Smooth muscle cell (in vitro differentiated cells): ENCODE results near the gene SLC35F2. TPM values are rescaled to one million over a fixed set of nuclear protein-coding genes. Genes with fewer than 3 reads are reported as not detected.
"Not testable (repeated sequence)": the region's sequence is repeated elsewhere in the genome, so short reads cannot be mapped to it uniquely, and the experiment has no call there.

Source experiments
- DNase-seq: peaks from one replicate; lab custom pipeline; 2025; ENCODE audit not compliant: unreplicated experiment; lab: John Stamatoyannopoulos, UW
- H2AFZ ChIP-seq: fragments of 200-600 bp; sonication (generic); 2 replicates; pipeline ENCODE4 v1.6.0; 2016; ENCODE audit warnings: antibody characterized with exemption, low read depth, mild to moderate bottlenecking
- H3F3A ChIP-seq: fragments of 200-600 bp; sonication (generic); 2 replicates; pipeline ENCODE4 v1.6.0; 2017; ENCODE audit warnings: antibody characterized with exemption, low read depth
- H3K27ac ChIP-seq: fragments of 200-600 bp; sonication (generic); 2 replicates; pipeline ENCODE4 v1.5.1; 2016; ENCODE audit warnings: low read depth, mild to moderate bottlenecking
- H3K27me3 ChIP-seq: fragments of 200-600 bp; sonication (generic); 2 replicates; pipeline ENCODE4 v1.6.1; 2016; ENCODE audit warnings: low read depth, mild to moderate bottlenecking
- H3K36me3 ChIP-seq: fragments of 200-600 bp; sonication (generic); 2 replicates; pipeline ENCODE4 v1.5.1; 2016; ENCODE audit warnings: low read depth
- H3K4me1 ChIP-seq: fragments of 200-600 bp; sonication (generic); 2 replicates; pipeline ENCODE4 v1.5.1; 2016; ENCODE audit warnings: low read depth
- H3K4me2 ChIP-seq: fragments of 200-600 bp; sonication (generic); 2 replicates; pipeline ENCODE4 v1.6.0; 2016; ENCODE audit warnings: mild to moderate bottlenecking
- H3K4me3 ChIP-seq: fragments of 200-600 bp; sonication (generic); 2 replicates; pipeline ENCODE4 v1.5.1; 2016; ENCODE audit warnings: mild to moderate bottlenecking
- H3K79me2 ChIP-seq: fragments of 200-600 bp; sonication (generic); 2 replicates; pipeline ENCODE4 v1.6.0; 2016; ENCODE audit warnings: low read depth, mild to moderate bottlenecking
- H3K9ac ChIP-seq: fragments of 200-600 bp; sonication (generic); 2 replicates; pipeline ENCODE4 v1.6.0; 2016; ENCODE audit warnings: low read depth
- H3K9me3 ChIP-seq: fragments of 200-600 bp; sonication (generic); replicated peaks from 2 replicates; pipeline ENCODE4 v1.5.1; 2016; ENCODE audit warnings: low read depth
- H4K20me1 ChIP-seq: fragments of 200-600 bp; sonication (generic); 2 replicates; pipeline ENCODE4 v1.6.0; 2016; ENCODE audit warnings: low read depth
- CTCF ChIP-seq: fragments of 200-600 bp; sonication (generic); IDR thresholded peaks from 2 replicates; pipeline ENCODE4 v1.5.1; 2017; ENCODE audit warnings: borderline replicate concordance, mild to moderate bottlenecking, antibody characterized with exemption; ENCODE audit not compliant: insufficient read depth, poor library complexity, severe bottlenecking
- WGBS: methylation state at CpG from one replicate; pipeline ENCODE4 v1.1.7; 2016; ENCODE audit warnings: low lambda C conversion rate; 5-methylcytosine and 5-hydroxymethylcytosine counted together
- polyA plus RNA-seq: library from polyadenylated mRNA; unstranded; fragments of >200 nt; fragmentation: Nextera tagmentation; extraction: Ambion mirVana; gene quantifications from 2 replicates; pipeline ENCODE4 v1.2.1, GENCODE V29; 2016
- total RNA-seq: library from RNA; depleted of rRNA; stranded (reverse); fragments of >200 nt; gene quantifications from 2 replicates; pipeline ENCODE4 v1.2.3, GENCODE V29; 2014

The SLC35F2 gene
- total and polyA plus RNA-seq, 2 experiments from 2014 or later, result 2.4 to 7.8 TPM

DNA sequence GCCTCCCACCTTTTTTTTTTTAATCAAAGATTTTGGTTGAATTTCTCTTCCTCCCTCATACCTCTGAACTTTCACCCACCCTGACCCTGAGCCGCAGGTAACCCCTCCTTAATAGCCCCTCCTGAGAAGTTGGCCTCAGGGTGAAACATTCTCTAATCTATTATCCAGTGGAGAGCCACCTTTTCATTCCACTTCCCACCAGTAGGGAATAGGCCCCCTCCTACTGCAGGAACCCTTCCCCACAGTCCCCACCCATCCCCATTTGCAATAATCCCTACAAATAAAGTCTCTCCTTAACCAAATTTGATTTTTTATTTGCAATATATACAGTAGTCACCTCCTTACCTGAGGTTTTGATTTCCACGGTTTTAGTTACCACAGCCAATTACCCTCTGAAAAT, 2.1 kb upstream of the SLC35F2 start:
- Histone ChIP-seq H3K9me3 (no peaks in the 10 kb centered on the region), H4K20me1 (no peaks in the 10 kb centered on the region), H3K4me1 (peaks cover 10% of the 10 kb centered on the region), H3F3A (peaks cover 5% of the 10 kb centered on the region), H3K36me3 (no peaks in the 10 kb centered on the region), H3K9ac (no peak overlapping the region), H3K4me3 (no peak overlapping the region), H3K4me2 (no peak overlapping the region), H3K79me2 (no peaks in the 10 kb centered on the region), H3K27ac (no peak overlapping the region), H3K27me3 (peaks cover 14% of the 10 kb centered on the region), H2AFZ (no peak overlapping the region)
- WGBS, result 75% methylated on average over 2 of the region's 2 CpGs
- no peak for TF ChIP-seq CTCF
- no peak for DNase-seq

- not testable (repeated sequence) for H3F3A ChIP-seq, DNase-seq, H4K20me1 ChIP-seq, H2AFZ ChIP-seq, H3K36me3 ChIP-seq, H3K9ac ChIP-seq, H3K79me2 ChIP-seq, H3K4me3 ChIP-seq, H3K4me2 ChIP-seq, H3K9me3 ChIP-seq, H3K27ac ChIP-seq
- H3K4me1 ChIP-seq, result peaks cover 10% of the 10 kb centered on the region
- peaks cover 14% of the 10 kb centered on the region for H3K27me3 ChIP-seq
- 76% methylated on average over 15 of the region's 15 CpGs for WGBS
Measured at GRCh38 chr11:107860240-107860620, 1.6 kb upstream of the SLC35F2 start.

DNA sequence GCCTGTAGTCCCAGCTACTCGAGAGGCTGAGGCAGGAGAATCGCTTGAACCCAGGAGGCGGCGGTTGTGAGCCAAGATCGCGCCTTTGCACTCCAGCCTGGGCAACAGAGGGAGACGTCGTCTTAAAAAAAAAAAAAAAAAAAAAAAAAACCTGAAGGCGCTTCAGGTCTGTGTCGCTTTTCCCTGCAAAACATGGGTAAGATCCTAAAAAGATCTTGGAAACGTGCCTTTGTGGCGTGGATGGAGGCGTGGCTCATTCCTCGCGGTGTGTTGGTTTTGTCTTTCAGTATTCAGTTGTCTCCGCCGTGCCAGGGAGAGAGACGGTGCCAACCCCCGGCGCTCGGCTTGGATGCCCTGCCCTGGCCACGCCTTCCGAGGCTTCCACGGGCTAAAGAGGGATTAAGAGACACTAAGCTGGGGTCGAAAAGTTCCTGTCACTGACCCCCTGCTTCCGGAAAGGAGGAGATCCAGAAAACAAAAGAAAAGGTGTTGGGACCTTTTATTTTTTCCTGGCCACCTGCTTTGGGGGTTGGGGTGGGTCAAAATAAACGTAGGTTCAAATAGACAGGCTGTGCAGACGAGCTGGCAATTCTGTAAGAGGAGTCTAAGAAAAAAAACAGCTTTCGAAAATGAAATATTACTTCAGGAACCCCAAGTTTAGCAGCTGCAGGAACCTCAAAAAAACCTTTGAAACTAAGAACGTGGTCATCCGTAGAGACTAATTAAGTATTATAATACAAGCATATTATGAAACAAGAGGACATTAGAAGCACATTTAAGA, 1.1 kb upstream of the SLC35F2 start:
- WGBS, result 6% methylated on average over 31 of the region's 31 CpGs

More for the DNA sequence above, 1.1 kb upstream of the SLC35F2 start:
- Histone ChIP-seq H3K27ac (no peak overlapping the region), H3K79me2 (no peaks in the 10 kb centered on the region), H3F3A (peaks cover 5% of the 10 kb centered on the region), H3K9me3 (no peaks in the 10 kb centered on the region), H3K4me3 (peak overlapping the region; percentile 68), H3K27me3 (peaks cover 14% of the 10 kb centered on the region), H3K4me2 (peak overlapping the region; percentile 98), H3K9ac (no peak overlapping the region), H2AFZ (peak overlapping the region; percentile 98), H3K36me3 (no peaks in the 10 kb centered on the region), H4K20me1 (no peaks in the 10 kb centered on the region), H3K4me1 (peaks cover 10% of the 10 kb centered on the region)
- no peak for DNase-seq
- TF ChIP-seq CTCF, result no peak
